HG02763 (cell line): ENCODE data around the gene PDE8A.
"Not testable (repeated sequence)": the region's sequence is repeated elsewhere in the genome, so short reads cannot be mapped to it uniquely, and the experiment has no call there.

Source experiments
- ATAC-seq: cut with Tn5 transposase; IDR thresholded peaks from one replicate; pipeline ENCODE4 v1.9.1; 2021; ENCODE audit warnings: mild to moderate bottlenecking, moderate library complexity; ENCODE audit not compliant: unreplicated experiment

PDE8A gene

DNA sequence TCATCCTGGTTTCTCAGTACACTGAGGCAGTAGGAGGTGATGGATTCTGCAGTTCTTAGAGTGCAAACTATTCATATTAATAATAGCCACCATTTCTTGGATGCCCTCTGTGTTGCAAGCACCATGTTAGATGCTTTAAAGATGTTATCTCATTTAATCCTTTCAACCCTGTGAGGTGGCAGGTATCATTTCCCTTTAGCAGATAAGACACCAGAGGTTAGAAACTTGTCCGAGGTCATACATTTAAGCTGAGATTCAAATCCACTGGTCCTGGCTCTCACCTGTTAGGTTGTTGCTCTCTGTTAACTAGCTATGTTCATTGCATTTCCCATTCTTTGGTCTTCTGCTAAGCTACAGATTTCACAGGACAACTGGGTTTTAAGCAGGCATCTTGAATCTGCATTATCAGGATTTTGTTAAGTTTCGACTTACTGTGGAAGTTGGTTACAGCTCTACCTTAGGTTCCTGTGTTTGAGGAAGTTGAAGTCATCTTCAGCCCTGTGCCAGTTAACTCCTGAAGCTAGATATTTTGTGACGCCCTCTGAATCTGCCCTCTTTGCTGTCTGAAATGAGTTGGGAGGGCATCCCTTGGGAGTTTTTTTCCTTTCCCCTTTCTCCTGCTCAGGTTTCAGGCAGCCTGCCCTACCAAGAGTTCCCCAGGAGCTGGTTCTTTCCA lies 6.4 kb downstream of the PDE8A start:
- ATAC-seq = no peak

GRCh38 chr15:84988909-84989644 lies 7.4 kb downstream of the PDE8A start:
- ATAC-seq = no peak

DNA sequence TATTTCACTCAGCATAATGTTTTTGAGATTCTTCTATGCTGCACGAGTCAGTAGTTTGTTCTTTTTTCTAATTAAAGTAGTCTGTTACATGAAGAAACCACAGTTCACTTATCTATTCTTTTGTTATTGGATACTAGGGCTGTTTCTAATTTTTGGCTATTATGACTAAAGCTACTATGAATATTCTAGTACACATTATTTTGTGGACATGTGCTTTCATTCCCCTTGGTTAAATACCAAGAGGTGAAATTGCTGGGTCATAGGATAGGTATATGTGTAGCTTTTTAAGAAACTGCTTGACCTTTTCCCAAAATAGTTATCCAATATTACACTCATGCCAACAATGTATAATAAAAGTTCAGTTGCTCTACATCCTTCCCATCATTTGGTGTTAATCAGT lies 8.9 kb downstream of the PDE8A start:
- ATAC-seq = no peak

DNA sequence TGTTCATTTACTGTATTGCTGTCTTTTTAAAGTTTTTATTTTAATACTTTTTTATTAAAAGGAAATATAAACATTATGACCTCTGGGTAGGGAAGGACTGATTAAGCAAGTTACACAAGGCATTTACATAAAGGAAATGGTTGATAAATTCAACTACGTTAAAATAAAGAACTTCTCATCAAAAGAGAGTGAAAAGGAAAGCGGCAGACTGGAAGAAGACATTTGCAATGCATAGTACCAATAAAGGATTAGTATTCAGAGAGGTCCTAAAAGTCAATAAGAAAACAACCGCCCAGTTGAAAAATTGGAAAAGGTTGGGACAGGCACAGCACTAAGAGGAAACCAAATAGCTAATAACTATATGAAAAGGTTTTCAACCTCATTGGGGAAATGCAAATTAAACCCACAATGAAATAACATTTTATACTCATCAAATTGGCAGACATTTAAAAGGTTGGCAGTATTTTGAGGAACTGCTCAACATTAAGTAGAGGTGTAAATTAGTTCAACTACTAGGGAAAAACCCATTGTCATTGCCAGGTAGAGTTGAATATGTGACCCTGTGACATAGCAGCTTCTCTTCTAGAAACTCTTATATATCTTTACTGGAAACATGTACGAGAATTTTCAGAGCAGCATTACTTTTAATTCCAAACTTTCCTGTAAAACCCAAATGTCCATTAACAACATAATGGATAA lies 9.5 kb downstream of the PDE8A start:
- no peak for ATAC-seq

- ATAC-seq = no peak
Measured at GRCh38 chr15:84992157-84992944, 10.7 kb downstream of the PDE8A start.

DNA sequence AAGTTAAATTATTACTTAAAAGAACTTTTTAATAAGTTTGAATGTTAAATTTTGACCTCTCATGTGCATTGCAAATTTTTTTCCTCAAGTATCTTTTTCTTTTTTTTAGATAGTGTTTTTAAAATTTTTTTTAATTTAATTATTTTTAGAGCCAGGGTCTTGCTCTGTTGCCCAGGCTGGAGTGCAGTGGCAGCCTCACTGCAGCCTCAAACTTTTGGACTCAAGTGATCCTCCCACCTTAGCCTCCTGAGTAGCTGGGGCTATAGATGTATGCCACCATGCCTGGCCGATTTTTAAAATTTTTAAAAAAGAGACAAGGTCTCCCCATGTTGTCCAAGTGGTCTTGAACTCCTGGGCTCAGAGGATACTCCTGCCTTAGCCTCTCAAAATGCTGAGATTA lies 14.4 kb downstream of the PDE8A start:
- no peak for ATAC-seq

DNA sequence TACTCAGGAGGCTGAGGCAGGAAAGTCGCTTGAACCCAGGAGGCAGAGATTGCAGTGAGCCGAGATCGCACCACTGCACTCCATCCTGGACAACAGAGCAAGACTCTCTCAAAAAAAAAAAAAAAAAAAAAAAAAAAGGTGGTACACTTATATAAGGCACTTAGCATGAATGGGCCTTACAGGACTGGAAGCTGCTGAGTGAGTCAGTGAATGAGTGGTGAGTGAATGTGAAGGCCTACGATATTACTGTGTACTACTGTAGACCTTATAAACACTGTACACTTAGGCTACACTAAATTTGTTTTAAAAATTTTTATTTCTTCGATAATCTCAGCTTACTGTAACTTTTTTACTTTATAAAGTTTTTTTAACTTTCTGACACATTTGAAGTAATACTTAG lies 15.1 kb downstream of the PDE8A start:
- ATAC-seq = not testable (repeated sequence)

GRCh38 chr15:84997214-84997613 lies 15.6 kb downstream of the PDE8A start:
- not testable (repeated sequence) for ATAC-seq

- ATAC-seq = no peak
Measured at GRCh38 chr15:85000189-85000864, 18.7 kb downstream of the PDE8A start.

- ATAC-seq = no peak
Measured at GRCh38 chr15:85000937-85001336, 19.3 kb downstream of the PDE8A start.

GRCh38 chr15:85002517-85002916 lies 20.9 kb downstream of the PDE8A start:
- ATAC-seq = no peak

- no peak for ATAC-seq
Measured at GRCh38 chr15:85003593-85004312, 22.1 kb downstream of the PDE8A start.

DNA sequence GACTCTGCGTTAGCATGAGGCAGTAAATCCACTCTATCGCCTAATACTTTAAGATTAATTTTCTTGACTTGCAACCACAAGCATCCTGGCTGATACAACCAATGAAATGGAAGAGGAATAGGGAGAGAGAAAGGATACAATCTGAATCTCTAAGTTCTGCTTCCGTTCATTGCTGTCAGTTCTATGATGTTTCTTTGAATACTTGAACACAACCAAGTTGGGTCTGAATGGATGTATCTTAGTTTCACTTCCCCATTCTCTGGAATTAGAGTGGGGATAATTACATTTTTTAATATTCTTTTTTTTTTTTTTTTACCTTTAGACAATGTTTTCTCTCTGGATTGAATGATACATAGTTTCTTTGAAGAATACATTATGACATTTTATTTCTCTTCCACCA lies 22.9 kb downstream of the PDE8A start:
- ATAC-seq = no peak

DNA sequence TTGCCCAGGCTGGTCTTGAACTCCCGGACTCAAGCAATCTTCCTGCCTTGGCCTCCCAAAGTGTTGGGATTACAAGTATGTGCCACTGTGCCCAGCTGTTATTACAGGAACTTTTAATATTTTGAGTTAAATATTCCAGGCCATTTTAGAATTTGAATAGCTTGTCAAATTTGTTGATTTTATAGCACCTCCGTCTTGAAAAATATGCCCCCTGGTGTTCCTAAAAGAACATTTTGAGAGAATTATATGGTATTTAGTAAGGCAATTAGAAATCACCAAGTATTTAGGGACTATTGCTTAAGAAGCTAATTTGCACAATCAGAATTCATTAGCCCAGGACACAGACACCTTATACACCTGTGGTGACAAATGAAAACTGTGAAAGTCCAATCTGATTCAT lies 23.7 kb downstream of the PDE8A start:
- ATAC-seq = no peak

- no peak for ATAC-seq
Measured at GRCh38 chr15:85005746-85006145, 24.1 kb downstream of the PDE8A start.

- no peak for ATAC-seq
Measured at GRCh38 chr15:85006201-85006600, 24.5 kb downstream of the PDE8A start.

GRCh38 chr15:85006655-85007054 lies 25.0 kb downstream of the PDE8A start:
- no peak for ATAC-seq

DNA sequence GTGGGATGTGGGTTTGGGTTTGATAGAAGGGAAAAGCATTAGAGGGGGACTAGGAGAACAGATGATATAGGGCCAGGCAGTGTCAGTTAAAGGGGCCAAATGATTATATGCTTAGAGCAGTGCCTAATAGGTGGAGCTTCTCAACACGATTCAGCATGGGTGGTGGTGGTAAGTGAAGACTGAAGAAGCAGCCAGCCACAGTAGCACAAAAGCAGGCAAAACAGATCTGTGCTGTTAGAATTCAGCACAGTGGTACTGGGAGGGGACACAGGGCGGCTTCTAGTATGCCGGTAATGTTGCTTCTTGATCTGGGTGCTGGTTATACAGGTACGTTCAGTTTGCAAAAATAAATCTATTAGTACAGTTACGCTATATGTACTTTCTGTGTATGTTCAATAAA lies 25.5 kb downstream of the PDE8A start:
- ATAC-seq = no peak

GRCh38 chr15:85007741-85008397 lies 26.2 kb downstream of the PDE8A start:
- no peak for ATAC-seq
